Measurements from ENCODE around the gene SH2D3A.
"Not testable (repeated sequence)": the region's sequence is repeated elsewhere in the genome, so short reads cannot be mapped to it uniquely, and the experiment has no call there.

SH2D3A gene

GRCh38 chr19:6787393-6787792, 20.2 kb upstream of the SH2D3A start:
- DNase-seq, result no peak

- no peak for DNase-seq
Observed at GRCh38 chr19:6779206-6779605, 12.0 kb upstream of the SH2D3A start.

- no peak for DNase-seq
Observed at GRCh38 chr19:6778386-6778785, 11.2 kb upstream of the SH2D3A start.

- DNase-seq, result no peak
Observed at GRCh38 chr19:6777434-6777833, 10.2 kb upstream of the SH2D3A start.

GRCh38 chr19:6776999-6777398, 9.8 kb upstream of the SH2D3A start:
- DNase-seq, result no peak

GRCh38 chr19:6776045-6776444, 8.8 kb upstream of the SH2D3A start:
- DNase-seq, result not testable (repeated sequence)

GRCh38 chr19:6774821-6775707, 7.8 kb upstream of the SH2D3A start:
- peak; percentile 76 for DNase-seq

GRCh38 chr19:6773323-6773931, 6.2 kb upstream of the SH2D3A start:
- DNase-seq, result peak; percentile 76

- no peak for DNase-seq
Observed at GRCh38 chr19:6772866-6773322, 5.7 kb upstream of the SH2D3A start.

GRCh38 chr19:6772028-6772865, 5.0 kb upstream of the SH2D3A start, which contains the start of gene VAV1:
Gene VAV1 (plus strand): TSS chr19:6772708. CDS start chr19:6772808, 100 bp downstream.
- peak; percentile 81 for DNase-seq

GRCh38 chr19:6771648-6772027, 4.4 kb upstream of the SH2D3A start:
- DNase-seq, result not testable (repeated sequence)

- no peak for DNase-seq
Observed at GRCh38 chr19:6769006-6769619, 1.9 kb upstream of the SH2D3A start.

- no peak for DNase-seq
Observed at GRCh38 chr19:6768236-6768785, 1.1 kb upstream of the SH2D3A start.

GRCh38 chr19:6767081-6767356, 216 bp downstream of the SH2D3A start:
- no peak for DNase-seq

- no peak for DNase-seq
Observed at GRCh38 chr19:6766357-6767080, 716 bp downstream of the SH2D3A start.

GRCh38 chr19:6765738-6766356, 1.4 kb downstream of the SH2D3A start:
- DNase-seq, result no peak

GRCh38 chr19:6762253-6762797, 4.9 kb downstream of the SH2D3A start:
- DNase-seq, result not testable (repeated sequence)

- no peak for DNase-seq
Observed at GRCh38 chr19:6761053-6761676, 6.1 kb downstream of the SH2D3A start.

GRCh38 chr19:6760606-6761005, 6.6 kb downstream of the SH2D3A start:
- DNase-seq, result no peak

GRCh38 chr19:6754653-6755463, 12.4 kb downstream of the SH2D3A start:
- DNase-seq, result no peak

All from GF-D8 (cell line).